Skeletal muscle cell (primary cell): ENCODE results near the gene KCNIP3.

Source experiments
- DNase-seq: peaks from one replicate; pipeline ENCODE4 v3.0.0-alpha.2; 2010; ENCODE audit warnings: low read depth
- H3K4me3 ChIP-seq: 2 replicates; pipeline ENCODE4 v1.5.1; 2011; ENCODE audit warnings: low read depth, mild to moderate bottlenecking, control low read depth, low read length, moderate library complexity

The KCNIP3 gene

GRCh38 chr2:95323347-95324155 lies 26.4 kb downstream of the KCNIP3 start:
- DNase-seq: no peak
- H3K4me3 ChIP-seq: no peak overlapping the region

- H3K4me3 ChIP-seq: no peak overlapping the region
- DNase-seq: no peak
Observed at GRCh38 chr2:95325026-95325425, 27.9 kb downstream of the KCNIP3 start.

GRCh38 chr2:95325590-95326432 lies 28.7 kb downstream of the KCNIP3 start:
- H3K4me3 ChIP-seq: no peak overlapping the region
- DNase-seq: no peak

GRCh38 chr2:95326433-95327140 lies 29.4 kb downstream of the KCNIP3 start:
- no peak overlapping the region for H3K4me3 ChIP-seq
- DNase-seq: no peak

GRCh38 chr2:95327861-95328260 lies 30.7 kb downstream of the KCNIP3 start:
- no peak overlapping the region for H3K4me3 ChIP-seq
- DNase-seq: no peak

- no peak overlapping the region for H3K4me3 ChIP-seq
- no peak for DNase-seq
Observed at GRCh38 chr2:95328358-95329125, 31.4 kb downstream of the KCNIP3 start.

GRCh38 chr2:95329401-95329800 lies 32.3 kb downstream of the KCNIP3 start:
- H3K4me3 ChIP-seq: no peak overlapping the region
- no peak for DNase-seq

GRCh38 chr2:95329891-95330793 lies 33.0 kb downstream of the KCNIP3 start:
- no peak for DNase-seq
- H3K4me3 ChIP-seq: no peak overlapping the region

GRCh38 chr2:95330794-95331338 lies 33.7 kb downstream of the KCNIP3 start:
- no peak overlapping the region for H3K4me3 ChIP-seq
- DNase-seq: no peak

GRCh38 chr2:95331606-95332005 lies 34.5 kb downstream of the KCNIP3 start:
- DNase-seq: no peak
- H3K4me3 ChIP-seq: no peak overlapping the region

GRCh38 chr2:95332036-95332435 lies 34.9 kb downstream of the KCNIP3 start:
- H3K4me3 ChIP-seq: no peak overlapping the region
- DNase-seq: no peak

- DNase-seq: no peak
- H3K4me3 ChIP-seq: no peak overlapping the region
Observed at GRCh38 chr2:95333056-95333455, 35.9 kb downstream of the KCNIP3 start.

GRCh38 chr2:95333888-95334338 lies 36.8 kb downstream of the KCNIP3 start:
- H3K4me3 ChIP-seq: no peak overlapping the region
- DNase-seq: no peak

GRCh38 chr2:95334916-95335641 lies 37.9 kb downstream of the KCNIP3 start:
- H3K4me3 ChIP-seq: no peak overlapping the region
- DNase-seq: no peak

GRCh38 chr2:95336406-95336805 lies 39.3 kb downstream of the KCNIP3 start:
- DNase-seq: no peak
- H3K4me3 ChIP-seq: no peak overlapping the region

GRCh38 chr2:95337829-95338228 lies 40.7 kb downstream of the KCNIP3 start:
- no peak for DNase-seq
- H3K4me3 ChIP-seq: no peak overlapping the region

GRCh38 chr2:95342556-95343320 lies 45.6 kb downstream of the KCNIP3 start:
- no peak overlapping the region for H3K4me3 ChIP-seq
- DNase-seq: no peak
